Mammary epithelial cell (primary cell): Measurements from ENCODE around the gene ABHD10.

Experiments used
- CTCF ChIP-seq, 2 donors: IDR thresholded peaks in 1 of 2; conservative IDR thresholded peaks in 1 of 2; 2 replicates each; pipeline ENCODE4 v1.5.1; 2011 to 2012; ENCODE audit warnings: inconsistent platforms in 2 of 2, low read length in 2 of 2, mild to moderate bottlenecking in 2 of 2, control low read depth in 1 of 2, low read depth in 1 of 2; ENCODE audit not compliant: insufficient read depth in 1 of 2; ENCODE audit errors: extremely low read depth in 1 of 2
- EZH2 ChIP-seq: IDR thresholded peaks from 2 replicates; pipeline ENCODE4 v1.6.1; 2012; ENCODE audit warnings: low read length, inconsistent platforms, borderline replicate concordance

DNA sequence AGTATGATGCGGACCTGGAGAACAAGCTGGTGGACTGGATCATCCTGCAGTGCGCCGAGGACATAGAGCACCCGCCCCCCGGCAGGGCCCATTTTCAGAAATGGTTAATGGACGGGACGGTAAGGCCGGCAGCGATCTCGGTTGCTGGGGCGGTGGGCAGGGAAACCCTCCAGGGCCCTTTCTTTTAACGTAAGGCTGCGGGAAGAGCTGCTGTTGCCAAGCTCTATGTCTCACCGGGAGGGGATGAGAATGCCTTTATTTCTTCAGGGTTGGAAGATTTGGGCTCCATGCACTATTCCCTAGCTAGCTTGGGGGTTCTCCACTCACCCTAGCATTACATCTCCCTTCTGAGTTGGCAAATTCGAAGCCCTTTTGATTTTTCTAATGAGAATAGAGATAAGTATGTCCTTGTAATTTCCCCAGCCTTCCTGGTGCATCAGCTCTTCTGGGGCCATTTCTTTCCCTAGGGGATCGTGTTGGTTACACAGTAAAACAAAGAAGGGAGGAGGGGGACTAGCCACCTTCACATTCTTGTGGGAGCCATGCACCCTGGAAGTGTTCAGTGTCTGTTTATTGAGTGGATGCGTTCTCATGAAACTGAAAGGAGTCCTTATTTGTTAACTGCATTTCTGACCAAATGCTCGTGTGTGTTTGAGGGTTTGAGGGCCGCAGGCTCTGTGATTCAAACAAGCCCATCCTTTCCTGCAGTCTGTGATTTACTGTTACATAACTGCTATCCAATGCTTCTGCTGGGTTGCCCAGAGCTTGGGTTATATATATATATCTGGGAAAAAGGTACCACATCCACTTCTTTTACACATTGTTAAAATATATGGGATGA, 20.9 kb downstream of the ABHD10 start:
- TF ChIP-seq CTCF (conservative IDR thresholded peaks at IDR 0.05 in 1 of 2, IDR thresholded peaks at IDR 0.05 in 1 of 2; ENCODE audit: extremely low read depth in 1 of 2, insufficient read depth in 1 of 2, low read depth in 1 of 2, low read length in 2 of 2) (no peak), EZH2 (no peak)
